ENCODE results near the gene CNTN5. TPM values are rescaled to one million over a fixed set of nuclear protein-coding genes. Genes with fewer than 3 reads are reported as not detected.

Gene CNTN5
- total RNA-seq, 1 donor from 2014 or later, result 0.24 TPM

- TF ChIP-seq CTCF (IDR thresholded peaks at IDR 0.05), result no peak
- H3K4me3 ChIP-seq, result no peak overlapping the region
- no peak overlapping the region for H3K27ac ChIP-seq
- ATAC-seq (no peak), DNase-seq (no peak)
- intact Hi-C loops (cut with DNase I), result no loop called here
- H3K9me3 ChIP-seq, result no peaks in the 10 kb centered on the region
- H3K4me1 ChIP-seq, result no peaks in the 10 kb centered on the region
- no peaks in the 10 kb centered on the region for H3K27me3 ChIP-seq (ENCODE audit: low read depth)
- no peaks in the 10 kb centered on the region for H3K36me3 ChIP-seq
These were observed 398.4 kb downstream of the CNTN5 start for GRCh38 chr11:99418927-99419720.

GRCh38 chr11:99419991-99420390 is 399.2 kb downstream of the CNTN5 start:
- Histone ChIP-seq H3K27ac (no peak overlapping the region), H3K4me3 (no peak overlapping the region), H3K36me3 (no peaks in the 10 kb centered on the region), H3K4me1 (no peaks in the 10 kb centered on the region), H3K9me3 (no peaks in the 10 kb centered on the region), H3K27me3 (ENCODE audit: low read depth) (no peaks in the 10 kb centered on the region)
- ATAC-seq, result no peak
- TF ChIP-seq CTCF (IDR thresholded peaks at IDR 0.05), result no peak
- intact Hi-C loops (cut with DNase I), result no loop called here
- DNase-seq, result no peak

GRCh38 chr11:99422581-99423427 is 402.1 kb downstream of the CNTN5 start:
- no peaks in the 10 kb centered on the region for H3K36me3 ChIP-seq
- no peak for ATAC-seq
- intact Hi-C loops (cut with DNase I), result no loop called here
- H3K4me3 ChIP-seq, result no peak overlapping the region
- TF ChIP-seq CTCF (IDR thresholded peaks at IDR 0.05), result no peak
- DNase-seq, result no peak
- no peaks in the 10 kb centered on the region for H3K4me1 ChIP-seq
- no peaks in the 10 kb centered on the region for H3K27me3 ChIP-seq (ENCODE audit: low read depth)
- H3K9me3 ChIP-seq, result no peaks in the 10 kb centered on the region
- no peak overlapping the region for H3K27ac ChIP-seq

- TF ChIP-seq CTCF (IDR thresholded peaks at IDR 0.05), result no peak
- Histone ChIP-seq H3K27ac (no peak overlapping the region), H3K4me3 (no peak overlapping the region), H3K9me3 (no peaks in the 10 kb centered on the region), H3K36me3 (no peaks in the 10 kb centered on the region), H3K27me3 (ENCODE audit: low read depth) (no peaks in the 10 kb centered on the region), H3K4me1 (no peaks in the 10 kb centered on the region)
- no peak for ATAC-seq
- intact Hi-C loops (cut with DNase I), result no loop called here
- no peak for DNase-seq
These were observed 402.8 kb downstream of the CNTN5 start for GRCh38 chr11:99423428-99423983.

- TF ChIP-seq CTCF (IDR thresholded peaks at IDR 0.05), result no peak
- no peaks in the 10 kb centered on the region for H3K9me3 ChIP-seq
- H3K36me3 ChIP-seq, result no peaks in the 10 kb centered on the region
- ATAC-seq (no peak), DNase-seq (no peak)
- H3K27ac ChIP-seq, result no peak overlapping the region
- no peaks in the 10 kb centered on the region for H3K27me3 ChIP-seq (ENCODE audit: low read depth)
- intact Hi-C loops (cut with DNase I), result no loop called here
- H3K4me3 ChIP-seq, result no peak overlapping the region
- no peaks in the 10 kb centered on the region for H3K4me1 ChIP-seq
These were observed 403.8 kb downstream of the CNTN5 start for GRCh38 chr11:99424313-99425084.

Measured in lower lobe of right lung (tissue), 2 donors.